GM23248 (cell line): ENCODE measurements around the gene ZDHHC14. TPM values are rescaled to one million over a fixed set of nuclear protein-coding genes. Genes with fewer than 3 reads are reported as not detected.
"Not testable (repeated sequence)": the region's sequence is repeated elsewhere in the genome, so short reads cannot be mapped to it uniquely, and the experiment has no call there.

ENCODE experiments used
- DNase-seq: peaks from one replicate; pipeline ENCODE4 v3.0.0-alpha.2; 2015
- H2AFZ ChIP-seq: fragments of 200-600 bp; sonication (generic); 2 replicates; pipeline ENCODE4 v1.6.1; 2016; ENCODE audit warnings: antibody characterized with exemption
- H3F3A ChIP-seq: fragments of 200-600 bp; sonication (generic); 2 replicates; pipeline ENCODE4 v1.6.1; 2016; ENCODE audit warnings: mild to moderate bottlenecking, antibody characterized with exemption, mixed run types; ENCODE audit not compliant: insufficient read depth
- H3K27ac ChIP-seq: fragments of 200-600 bp; sonication (generic); 2 replicates; pipeline ENCODE4 v1.5.1; 2016; ENCODE audit warnings: mild to moderate bottlenecking
- H3K27me3 ChIP-seq: fragments of 200-600 bp; sonication (generic); replicated peaks from 2 replicates; pipeline ENCODE4 v1.6.1; 2016; ENCODE audit warnings: mild to moderate bottlenecking; ENCODE audit not compliant: insufficient read depth
- H3K36me3 ChIP-seq: fragments of 200-600 bp; sonication (generic); 2 replicates; pipeline ENCODE4 v1.6.1; 2016; ENCODE audit warnings: low read depth, mild to moderate bottlenecking
- H3K4me1 ChIP-seq: fragments of 200-600 bp; sonication (generic); 2 replicates; pipeline ENCODE4 v1.6.1; 2016; ENCODE audit warnings: mild to moderate bottlenecking; ENCODE audit not compliant: insufficient read depth
- H3K4me2 ChIP-seq: fragments of 200-600 bp; sonication (generic); one replicate; pipeline ENCODE4 v1.6.1; 2016; ENCODE audit warnings: mild to moderate bottlenecking; ENCODE audit not compliant: unreplicated experiment
- H3K4me3 ChIP-seq: fragments of 200-600 bp; sonication (generic); 2 replicates; pipeline ENCODE4 v1.5.1; 2016; ENCODE audit warnings: mild to moderate bottlenecking
- H3K79me2 ChIP-seq: fragments of 200-600 bp; sonication (generic); 2 replicates; pipeline ENCODE4 v1.6.1; 2016; ENCODE audit warnings: mild to moderate bottlenecking; ENCODE audit not compliant: insufficient read depth
- H3K9ac ChIP-seq: fragments of 200-600 bp; sonication (generic); 2 replicates; pipeline ENCODE4 v1.6.1; 2016; ENCODE audit warnings: mild to moderate bottlenecking
- H3K9me2 ChIP-seq: fragments of 200-600 bp; sonication (generic); 2 replicates; pipeline ENCODE4 v1.6.1; 2016; ENCODE audit warnings: mixed run types, mild to moderate bottlenecking, moderate library complexity; ENCODE audit not compliant: insufficient read depth
- H3K9me3 ChIP-seq: fragments of 200-600 bp; sonication (generic); one replicate; pipeline ENCODE4 v1.6.1; 2017; ENCODE audit warnings: low read depth
- H4K20me1 ChIP-seq: fragments of 200-600 bp; sonication (generic); 2 replicates; pipeline ENCODE4 v1.6.0; 2016; ENCODE audit not compliant: insufficient read depth
- EZH2 ChIP-seq: fragments of 200-600 bp; sonication (generic); IDR thresholded peaks from 2 replicates; pipeline ENCODE4 v1.6.1; 2018; ENCODE audit warnings: antibody characterized with exemption, mild to moderate bottlenecking; ENCODE audit not compliant: insufficient read depth, poor library complexity, severe bottlenecking
- EZH2phosphoT487 ChIP-seq: fragments of 200-600 bp; sonication (generic); IDR thresholded peaks from 2 replicates; pipeline ENCODE4 v1.6.1; 2018; ENCODE audit warnings: antibody characterized with exemption, moderate library complexity, mild to moderate bottlenecking, low read depth; ENCODE audit not compliant: insufficient read depth
- WGBS, 2 experiments: methylation state at CpG; one replicate each; pipeline ENCODE4 v1.1.6; 2015 to 2017; ENCODE audit warnings: low lambda C conversion rate in 2 of 2, low coverage in 1 of 2; ENCODE audit errors: missing lambda C conversion rate in 2 of 2; 5-methylcytosine and 5-hydroxymethylcytosine counted together
- in situ Hi-C: fragments of 300-500 bp; cut with MboI; formaldehyde crosslinking; loops from 2 replicates; pipeline ENCODE4 v1.15.0; 2020
- polyA plus RNA-seq: library from polyadenylated mRNA; unstranded; fragments of >200 nt; fragmentation: Nextera tagmentation; extraction: Ambion mirVana; gene quantifications from 2 replicates; pipeline ENCODE4 v1.2.1, GENCODE V29; 2016
- total RNA-seq: library from RNA; depleted of rRNA; stranded (reverse); fragments of >200 nt; shearing (Covaris generic); gene quantifications from 2 replicates; pipeline ENCODE4 v1.2.3, GENCODE V29; 2014

ZDHHC14 gene
- total and polyA plus RNA-seq, 2 experiments from 2014 or later = 1.4 to 4.5 TPM

DNA sequence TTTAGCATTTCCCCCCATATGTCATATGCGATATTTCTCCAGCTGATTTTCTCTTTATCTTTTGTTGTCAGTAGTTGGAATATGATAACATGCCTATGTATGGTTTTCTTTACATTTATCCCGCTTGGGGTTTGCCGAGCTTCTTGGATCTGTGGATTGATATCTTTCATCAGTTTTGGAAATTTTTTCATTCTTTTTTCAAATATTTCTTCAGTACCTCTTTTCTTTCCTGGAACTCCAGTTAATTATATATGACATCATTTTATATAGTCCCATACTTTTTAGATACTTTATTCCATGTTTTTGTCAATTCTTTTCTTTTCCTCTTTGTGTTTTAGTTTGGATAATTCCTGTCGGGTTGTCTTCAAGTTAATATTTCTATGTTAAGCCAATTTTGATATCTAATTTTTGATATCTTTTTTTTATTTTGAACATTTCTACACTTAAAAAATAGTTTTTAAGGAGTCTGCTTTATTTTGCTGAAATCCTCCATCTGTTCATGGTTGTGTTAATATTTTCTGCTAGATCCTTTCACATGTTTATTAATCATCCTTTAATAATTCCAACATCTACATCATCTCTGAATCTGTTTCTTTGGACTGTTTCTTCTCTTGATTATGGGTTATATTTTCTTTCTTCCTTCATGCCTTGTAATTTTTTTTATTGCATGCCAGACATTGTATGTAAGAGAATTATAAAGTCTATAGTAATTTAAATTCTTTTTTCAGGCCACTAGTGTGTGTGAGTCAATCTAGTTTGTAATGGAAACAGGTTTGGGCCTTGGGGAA, 9.5 kb downstream of the ZDHHC14 start:
- H3F3A ChIP-seq = no peaks in the 10 kb centered on the region
- H3K9ac ChIP-seq = no peak overlapping the region
- H3K79me2 ChIP-seq = no peaks in the 10 kb centered on the region
- H3K4me1 ChIP-seq = no peaks in the 10 kb centered on the region
- no peaks in the 10 kb centered on the region for H3K36me3 ChIP-seq
- H2AFZ ChIP-seq = no peak overlapping the region
- peaks cover 11% of the 10 kb centered on the region for H3K9me3 ChIP-seq
- no peak for DNase-seq
- no peaks in the 10 kb centered on the region for H4K20me1 ChIP-seq
- no peak overlapping the region for H3K27ac ChIP-seq
- H3K9me2 ChIP-seq = no peaks in the 10 kb centered on the region
- TF ChIP-seq EZH2phosphoT487 (no peak), EZH2 (no peak)
- H3K4me2 ChIP-seq = no peak overlapping the region
- in situ Hi-C loops = no loop called here
- no peaks in the 10 kb centered on the region for H3K27me3 ChIP-seq
- H3K4me3 ChIP-seq = no peak overlapping the region
- 96 to 98% methylated on average over 4 of the region's 4 CpGs for WGBS, 2 experiments

GRCh38 chr6:157392927-157393668, 12.1 kb downstream of the ZDHHC14 start:
- Histone ChIP-seq H3K27me3 (no peaks in the 10 kb centered on the region), H3K9ac (no peak overlapping the region), H4K20me1 (no peaks in the 10 kb centered on the region), H3K9me3 (peaks cover 11% of the 10 kb centered on the region), H3K4me2 (no peak overlapping the region), H3F3A (no peaks in the 10 kb centered on the region), H3K9me2 (no peaks in the 10 kb centered on the region), H3K79me2 (no peaks in the 10 kb centered on the region), H3K4me3 (no peak overlapping the region), H2AFZ (no peak overlapping the region), H3K36me3 (no peaks in the 10 kb centered on the region), H3K27ac (no peak overlapping the region), H3K4me1 (no peaks in the 10 kb centered on the region)
- no peak for DNase-seq
- in situ Hi-C loops = no loop called here
- TF ChIP-seq EZH2phosphoT487 = no peak
- TF ChIP-seq EZH2 = no peak
- WGBS, 2 experiments = 92 to 94% methylated on average over 14 of the region's 14 CpGs

DNA sequence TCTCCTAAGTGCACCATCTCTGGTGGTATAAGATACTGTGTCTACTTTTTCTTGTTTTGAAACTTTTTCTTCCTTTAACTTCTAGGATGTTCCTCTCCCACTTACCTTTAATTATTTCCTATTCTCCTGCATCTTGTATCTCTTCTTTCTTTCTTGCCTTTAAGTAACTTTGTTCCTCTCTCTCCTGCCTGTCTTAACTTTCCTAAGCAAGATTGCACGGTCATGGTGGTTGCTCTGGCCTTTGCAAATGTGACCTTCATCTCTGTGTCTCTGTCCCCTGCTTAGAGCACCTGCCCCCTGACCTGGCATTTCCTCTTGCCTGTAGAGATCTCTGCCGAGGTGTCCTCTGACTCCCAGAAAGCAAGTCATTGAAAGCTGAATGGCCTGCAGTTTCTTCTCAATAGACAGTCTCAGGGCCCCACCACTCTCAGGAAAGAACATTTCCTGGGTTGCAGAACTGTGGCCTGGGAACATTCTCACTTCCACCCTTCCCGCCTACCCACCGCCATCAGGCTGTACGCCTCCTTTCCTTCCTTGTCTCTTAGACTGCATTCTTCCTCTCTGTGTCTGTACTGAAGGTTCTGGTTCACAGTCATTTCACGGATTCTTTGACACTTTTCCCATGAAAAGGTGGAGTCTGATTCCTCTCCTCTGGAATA, 12.8 kb downstream of the ZDHHC14 start:
- no peaks in the 10 kb centered on the region for H3K27me3 ChIP-seq

DNA sequence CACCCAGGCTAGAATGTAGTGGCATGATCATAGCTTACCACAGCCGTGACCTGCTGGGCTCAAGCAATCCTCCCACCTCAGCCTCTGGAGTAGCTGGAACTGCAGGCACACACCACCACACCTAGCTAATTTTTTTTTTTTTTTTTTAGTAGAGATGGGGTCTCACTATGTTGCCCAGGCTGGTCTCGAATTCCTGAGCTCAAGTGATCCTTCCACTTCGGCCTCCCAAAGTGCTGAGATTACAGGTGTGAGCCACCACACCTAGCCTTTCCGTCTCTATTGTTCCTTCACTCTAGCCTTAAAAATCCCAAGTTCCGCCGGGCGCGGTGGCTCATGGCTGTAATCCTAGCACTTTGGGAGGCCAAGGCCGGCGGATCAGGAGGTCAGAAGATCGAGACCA, 14.2 kb downstream of the ZDHHC14 start:
- H3K27ac ChIP-seq, H3K4me2 ChIP-seq, H3K9me3 ChIP-seq, in situ Hi-C loops, H3K36me3 ChIP-seq, H3K9me2 ChIP-seq, H2AFZ ChIP-seq, H3K79me2 ChIP-seq, H3K4me1 ChIP-seq, DNase-seq, H4K20me1 ChIP-seq, H3K4me3 ChIP-seq, H3K9ac ChIP-seq, H3K27me3 ChIP-seq, H3F3A ChIP-seq: not testable (repeated sequence)
- 98% methylated on average over 11 of the region's 11 CpGs for WGBS, 2 experiments

More for the DNA sequence above, 12.8 kb downstream of the ZDHHC14 start:
- Histone ChIP-seq H3K9ac (no peak overlapping the region), H3K4me2 (no peak overlapping the region), H3K4me3 (no peak overlapping the region), H3K36me3 (no peaks in the 10 kb centered on the region), H3K4me1 (no peaks in the 10 kb centered on the region), H3K79me2 (no peaks in the 10 kb centered on the region), H3K27ac (no peak overlapping the region), H4K20me1 (no peaks in the 10 kb centered on the region), H3K9me3 (peaks cover 11% of the 10 kb centered on the region), H3K9me2 (no peaks in the 10 kb centered on the region), H3F3A (no peaks in the 10 kb centered on the region), H2AFZ (no peak overlapping the region)
- no peak for DNase-seq
- in situ Hi-C loops = no loop called here
- TF ChIP-seq EZH2 (no peak), EZH2phosphoT487 (no peak)
- 89% methylated on average over 6 of the region's 6 CpGs for WGBS, 2 experiments
